GM12878 (cell line): ENCODE measurements around the gene GXYLT1. TPM values are rescaled to one million over a fixed set of nuclear protein-coding genes. Genes with fewer than 3 reads are reported as not detected.

ENCODE experiments used
- ATAC-seq: fragments of 200-7000 bp; cut with Tn5 transposase; 3 replicates; pipeline ENCODE4 v1.9.1; 2020; ENCODE audit warnings: mild to moderate bottlenecking, moderate library complexity
- BruUV-seq: library from RNA; stranded (reverse); fragments of 400-500 nt; replicated peaks from 2 replicates; lab custom pipeline; 2021; lab: Mats Ljungman, UMichigan
- CTCF ChIA-PET: fragments of 300-600 bp; sonication (Branson Sonifier 250); formaldehyde crosslinking; extraction: SDS; loops from one replicate; lab custom pipeline; 2021; ENCODE audit warnings: inconsistent platforms; lab: Yijun Ruan, JAX
- POLR2A ChIA-PET: fragments of 350-600 bp; formaldehyde crosslinking; extraction: SDS; loops from one replicate; lab custom pipeline; 2021; ENCODE audit warnings: inconsistent platforms; lab: Charles Lee
- RAD21 ChIA-PET: fragments of 300-600 bp; sonication (Branson Sonifier 250); formaldehyde crosslinking; loops from one replicate; lab custom pipeline; 2023; ENCODE audit warnings: antibody characterized with exemption; ENCODE audit not compliant: unreplicated experiment; lab: Charles Lee
- SMC1A ChIA-PET: fragments of 300-600 bp; sonication (Branson Sonifier 250); formaldehyde crosslinking; loops from one replicate; lab custom pipeline; 2023; ENCODE audit not compliant: unreplicated experiment, uncharacterized antibody; lab: Charles Lee
- DNase-seq: peaks from one replicate; pipeline ENCODE4 v3.0.0-alpha.2; 2011; ENCODE audit warnings: low read depth, low spot score
- FAIRE-seq: peaks from 3 replicates; lab custom pipeline; 2011; peaks lifted over from hg19 to GRCh38; lab: Jason Lieb, UNC
- H2AFZ ChIP-seq: 2 replicates; pipeline ENCODE4 v1.6.0; 2011; ENCODE audit warnings: low read depth, low read length, control low read depth; ENCODE audit not compliant: control insufficient read depth
- H3K27ac ChIP-seq: 2 replicates; pipeline ENCODE4 v1.5.1; 2011; ENCODE audit warnings: control low read depth; ENCODE audit not compliant: control insufficient read depth, insufficient read depth
- H3K27me3 ChIP-seq, 2 experiments: replicated peaks in 1 of 2; 2 replicates each; pipeline versions ENCODE4 v1.6.0 to v1.6.1; 2011; ENCODE audit warnings: low read length in 1 of 2; ENCODE audit not compliant: control insufficient read depth in 2 of 2, insufficient read depth in 2 of 2
- H3K36me3 ChIP-seq, 2 experiments: 2 replicates each; pipeline ENCODE4 v1.5.1; 2011; ENCODE audit warnings: low read length in 1 of 2; ENCODE audit not compliant: control insufficient read depth in 2 of 2, insufficient read depth in 2 of 2
- H3K4me1 ChIP-seq: 2 replicates; pipeline ENCODE4 v1.6.1; 2011; ENCODE audit warnings: mild to moderate bottlenecking, low read length, moderate library complexity, mixed read lengths; ENCODE audit not compliant: control insufficient read depth, insufficient read depth
- H3K4me2 ChIP-seq: 2 replicates; pipeline ENCODE4 v1.6.0; 2011; ENCODE audit warnings: control low read depth; ENCODE audit not compliant: control insufficient read depth, insufficient read depth
- H3K4me3 ChIP-seq: fragments of 200-600 bp; sonication (generic); 2 replicates; pipeline ENCODE4 v1.5.1; 2016
- H3K79me2 ChIP-seq: 2 replicates; pipeline ENCODE4 v1.6.0; 2011; ENCODE audit warnings: low read length; ENCODE audit not compliant: control insufficient read depth, insufficient read depth
- H3K9ac ChIP-seq: 2 replicates; pipeline ENCODE4 v1.8.0; 2011; ENCODE audit warnings: low read length, control low read depth, mixed read lengths; ENCODE audit not compliant: control insufficient read depth, insufficient read depth
- H3K9me3 ChIP-seq: replicated peaks from 3 replicates; pipeline ENCODE4 v1.5.1; 2011; ENCODE audit warnings: mild to moderate bottlenecking, low read length; ENCODE audit not compliant: control insufficient read depth, insufficient read depth
- H4K20me1 ChIP-seq: 2 replicates; pipeline ENCODE4 v1.6.0; 2011; ENCODE audit not compliant: control insufficient read depth, insufficient read depth
- ATF2 ChIP-seq: IDR thresholded peaks from 2 replicates; pipeline ENCODE4 v1.6.1; 2012; ENCODE audit warnings: low read length, inconsistent platforms
- CUX1 ChIP-seq: IDR thresholded peaks from 2 replicates; pipeline ENCODE4 v1.6.1; 2012; ENCODE audit warnings: improper control_type of control experiment, low read depth, low read length; ENCODE audit not compliant: insufficient replicate concordance
- EED ChIP-seq: sonication (generic); IDR thresholded peaks from 2 replicates; pipeline ENCODE4 v1.6.1; 2016; ENCODE audit warnings: antibody characterized with exemption, low read depth
- FOS ChIP-seq: IDR thresholded peaks from 3 replicates; pipeline ENCODE4 v1.6.1; 2011; ENCODE audit warnings: borderline replicate concordance; ENCODE audit not compliant: insufficient read length; ENCODE audit errors: extremely low read depth
- FOXM1 ChIP-seq: IDR thresholded peaks from 2 replicates; pipeline ENCODE4 v1.6.1; 2012; ENCODE audit warnings: low read depth, mild to moderate bottlenecking, inconsistent platforms, low read length, moderate library complexity
- GATAD2B ChIP-seq: fragments of 450-650 bp; conservative IDR thresholded peaks from 2 replicates; pipeline ENCODE4 v1.6.1; 2017; ENCODE audit warnings: low read depth, mild to moderate bottlenecking, moderate library complexity
- HCFC1 ChIP-seq: fragments of 150-350 bp; IDR thresholded peaks from 2 replicates; pipeline ENCODE4 v1.6.1; 2014; ENCODE audit warnings: low read length
- IRF3 ChIP-seq: fragments of 450-650 bp; IDR thresholded peaks from 2 replicates; pipeline ENCODE4 v1.6.1; 2014; ENCODE audit warnings: mild to moderate bottlenecking
- JUNB ChIP-seq: IDR thresholded peaks from 2 replicates; pipeline ENCODE4 v1.6.1; 2016; ENCODE audit warnings: antibody characterized with exemption, mild to moderate bottlenecking
- NFXL1 ChIP-seq: fragments of 450-650 bp; IDR thresholded peaks from 2 replicates; pipeline ENCODE4 v1.6.1; 2017; ENCODE audit warnings: antibody characterized with exemption, mild to moderate bottlenecking, borderline replicate concordance
- SRF ChIP-seq, 2 experiments: IDR thresholded peaks; 2 replicates each; pipeline ENCODE4 v1.6.1; 2011; ENCODE audit warnings: low read depth in 2 of 2, low read length in 2 of 2, mild to moderate bottlenecking in 1 of 2, moderate library complexity in 1 of 2
- ZBTB4 ChIP-seq: fragments of 450-650 bp; formaldehyde crosslinking; IDR thresholded peaks from 2 replicates; pipeline ENCODE4 v1.4.0; 2022; ENCODE audit warnings: mild to moderate bottlenecking, moderate library complexity
- ZNF622 ChIP-seq: fragments of 450-650 bp; IDR thresholded peaks from 2 replicates; pipeline ENCODE4 v1.6.1; 2017; ENCODE audit warnings: mild to moderate bottlenecking, inconsistent platforms
- WGBS: methylation state at CpG from one replicate; pipeline ENCODE4 v1.1.6; 2016; ENCODE audit warnings: low lambda C conversion rate; ENCODE audit not compliant: insufficient replicate concordance, insufficient coverage; ENCODE audit errors: missing lambda C conversion rate; 5-methylcytosine and 5-hydroxymethylcytosine counted together
- in situ Hi-C: fragments of 300-500 bp; cut with MboI; formaldehyde crosslinking; loops from 9 replicates; pipeline ENCODE4 v1.14.3; 2018; ENCODE audit warnings: mixed read lengths
- intact Hi-C: fragments of 100-400 bp; cut with micrococcal nuclease; formaldehyde crosslinking; loops from one replicate; pipeline ENCODE4 v1.14.2; 2022; ENCODE audit not compliant: unreplicated experiment
- polyA plus RNA-seq, 11 experiments: library from polyadenylated mRNA; depleted of rRNA in 4 of 11; unstranded in 6 of 11; stranded (reverse) in 5 of 11; fragments of >200 nt; fragmentation: Nextera tagmentation in 4 of 11; fragmentation: Illumina TruSeq in 1 of 11; extraction: Ambion mirVana in 4 of 11; extraction: Trizol in 1 of 11; gene quantifications; 1 replicate in 1 of 11; 2 replicates in 10 of 11; pipeline versions ENCODE4 v1.2.1 to v1.2.3, GENCODE V29; 2011 to 2016; ENCODE audit warnings: inconsistent platforms in 2 of 11, missing spikeins in 2 of 11, low read depth in 1 of 11
- total RNA-seq, 4 experiments: library from RNA; depleted of rRNA in 3 of 4; stranded (reverse); fragments of >200 nt in 3 of 4; fragmentation: Illumina TruSeq in 1 of 4; extraction: Trizol in 1 of 4; gene quantifications; 2 replicates each; pipeline versions ENCODE4 v1.2.1 to v1.2.3, GENCODE V29; 2013 to 2021

GXYLT1 gene
- total and polyA plus RNA-seq, 10 of the 15 experiments (the other 5 are each of a cell fraction or from before 2014, with no cell fraction given): 2.3 to 14.9 (median 8.9) TPM

GRCh38 chr12:42182394-42182793, 37.7 kb upstream of the GXYLT1 start:
- ChIA-PET POLR2A (no interaction called here), RAD21 (no interaction called here), CTCF (interaction anchor here (1.9 kb wide), 1 partner anchor 19 kb away, joined by 4 read pairs; no protein-coding TSS in a partner anchor), SMC1A (interaction anchor here (0.7 to 1.0 kb wide), 2 partner anchors 32 to 85 kb away, joined by 3 to 4 read pairs; no protein-coding TSS in a partner anchor)
- H3K27me3 ChIP-seq: no peaks in the 10 kb centered on the region
- no peaks in the 10 kb centered on the region for H4K20me1 ChIP-seq
- H3K4me3 ChIP-seq: no peak overlapping the region
- no peak overlapping the region for H3K9ac ChIP-seq
- in situ Hi-C loops: no loop called here
- H3K27ac ChIP-seq: no peak overlapping the region
- H3K36me3 ChIP-seq: peaks cover 0 to 14% of the 10 kb centered on the region in 2 experiments; a peak in 3 of 4 replicates
- ATAC-seq (no peak), DNase-seq (no peak), FAIRE-seq (no peak)
- no TSS peak for BruUV-seq
- no peak overlapping the region for H3K4me2 ChIP-seq
- WGBS: 56% methylated on average over 2 of the region's 2 CpGs
- H2AFZ ChIP-seq: no peak overlapping the region
- intact Hi-C loops: no loop called here
- peaks cover 4% of the 10 kb centered on the region; the same call in 1 of the 2 replicates for H3K4me1 ChIP-seq
- H3K79me2 ChIP-seq: no peaks in the 10 kb centered on the region
- H3K9me3 ChIP-seq: no peaks in the 10 kb centered on the region
- no peak for TF ChIP-seq ATF2
- TF ChIP-seq GATAD2B: no peak
- TF ChIP-seq NFXL1: no peak
- no peak for TF ChIP-seq HCFC1
- no peak for TF ChIP-seq CUX1
- TF ChIP-seq ZBTB4: no peak
- TF ChIP-seq ZNF622: no peak
- TF ChIP-seq JUNB: no peak
- TF ChIP-seq FOS: no peak
- no peak for TF ChIP-seq EED
- no peak for TF ChIP-seq IRF3
- TF ChIP-seq FOXM1: no peak
- TF ChIP-seq SRF (IDR thresholded peaks at IDR 0.05; ENCODE audit: low read depth in 2 of 2, low read length in 2 of 2): no peak
